Right lobe of liver (tissue), 6 donors: Measurements from ENCODE around the gene POM121L2. TPM values are rescaled to one million over a fixed set of nuclear protein-coding genes. Genes with fewer than 3 reads are reported as not detected.

Experiments
- ATAC-seq, 4 donors: fragments of 200-7000 bp; cut with Tn5 transposase; one replicate each; pipeline ENCODE4 v1.9.1; 2020; ENCODE audit warnings: mild to moderate bottlenecking in 4 of 4, moderate library complexity in 4 of 4
- DNase-seq, 3 donors: peaks; one replicate each; pipeline ENCODE4 v3.0.0-alpha.2; 2020
- H3K27ac ChIP-seq, 3 donors: fragments of 200-600 bp; one replicate each; pipeline ENCODE4 v1.8.0; 2022
- H3K27me3 ChIP-seq, 2 donors: fragments of 200-600 bp; one replicate each; pipeline ENCODE4 v1.8.0; 2022
- H3K36me3 ChIP-seq, 4 donors: fragments of 200-600 bp; sonication (generic) in 1 of 4; one replicate each; pipeline versions ENCODE4 v1.5.1 to v1.8.0; 2017 to 2022; ENCODE audit warnings: control low read depth in 1 of 4
- H3K4me1 ChIP-seq, 4 donors: fragments of 200-600 bp; sonication (generic) in 1 of 4; one replicate each; pipeline versions ENCODE4 v1.5.1 to v1.8.0; 2017 to 2022; ENCODE audit warnings: control low read depth in 1 of 4
- H3K4me3 ChIP-seq, 3 donors: fragments of 200-600 bp; one replicate each; pipeline ENCODE4 v1.8.0; 2022
- H3K9me3 ChIP-seq, 4 donors: fragments of 200-600 bp; sonication (generic) in 1 of 4; one replicate each; pipeline versions ENCODE4 v1.5.1 to v1.8.0; 2017 to 2022; ENCODE audit warnings: control low read depth in 1 of 4
- POLR2A ChIP-seq: fragments of 450-650 bp; IDR thresholded peaks from one replicate; pipeline ENCODE4 v1.6.1; 2017; ENCODE audit warnings: antibody characterized with exemption, mild to moderate bottlenecking
- WGBS: methylation state at CpG from one replicate; pipeline ENCODE4 v1.1.6; 2018; ENCODE audit warnings: low coverage, low lambda C conversion rate; ENCODE audit not compliant: insufficient coverage; ENCODE audit errors: missing lambda C conversion rate; 5-methylcytosine and 5-hydroxymethylcytosine counted together
- intact Hi-C, 2 donors: fragments of 100-400 bp; cut with DNase I; formaldehyde crosslinking; loops; one replicate each; pipeline versions ENCODE4 v1.11.2 to v1.14.1; 2022
- total RNA-seq, 6 experiments: library from RNA; depleted of rRNA in 2 of 6; stranded (reverse); fragments of >200 nt in 2 of 6; fragmentation: NEBNext Ultra II Directional in 3 of 6; extraction: Animal tissue kit (Norgen Biotek cat#: 25700) in 3 of 6; gene quantifications; one replicate each; pipeline versions ENCODE4 v1.1.0 to v1.2.4, GENCODE V29; 2016 to 2023
- TF ChIP-seq, protein P1 (sequence below), 4 donors: fragments of 200-600 bp in 3 of 4; fragments of 450-650 bp in 1 of 4; IDR thresholded peaks; one replicate each; pipeline versions ENCODE4 v1.5.1 to v1.8.0; 2016 to 2022; ENCODE audit warnings: antibody characterized with exemption in 4 of 4, mild to moderate bottlenecking in 2 of 4
- donor health status: DM: no; HTN: yes; CAD: no.
- donor health status: DM: no; HTN: no; CAD: no.
- donor health status: DM: no; HTN: no; CAD: no.
- donor health status: DM: no; HTN: yes; CAD: no.
- donor health status: DM: no; HTN: yes; CAD: no.

The POM121L2 gene
- total RNA-seq, 6 experiments from 2014 or later, result not detected

DNA sequence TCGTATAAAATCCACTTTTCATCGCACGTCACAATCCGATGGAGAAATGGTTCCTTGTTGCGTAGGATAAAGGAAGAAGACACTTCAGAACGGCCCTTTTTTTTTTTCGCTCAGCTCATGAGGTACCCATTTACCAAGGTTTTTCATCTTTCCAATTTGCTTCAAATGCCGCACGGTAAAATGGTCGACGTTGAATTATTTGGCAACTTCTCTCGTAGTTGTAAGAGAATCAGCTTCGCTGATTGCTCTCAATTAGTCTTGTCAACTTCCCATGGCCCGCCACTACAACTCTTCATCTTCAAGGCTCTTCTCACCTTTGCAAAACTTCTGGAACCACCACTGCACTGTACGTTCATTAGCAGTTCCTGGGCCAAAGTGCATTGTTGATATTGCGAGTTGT lies 28.8 kb downstream of the POM121L2 start:
- Histone ChIP-seq H3K4me3 (no peak overlapping the region), H3K4me1 (no peaks in the 10 kb centered on the region), H3K27ac (no peak overlapping the region), H3K36me3 (no peaks in the 10 kb centered on the region), H3K27me3 (peaks cover 4 to 35% of the 10 kb centered on the region in 2 donors), H3K9me3 (no peaks in the 10 kb centered on the region)
- intact Hi-C loops, result no loop called here
- DNase-seq, result no peak
- no peak for ATAC-seq
- 9% methylated on average over 16 of the region's 16 CpGs for WGBS
- TF ChIP-seq, protein P1, sequence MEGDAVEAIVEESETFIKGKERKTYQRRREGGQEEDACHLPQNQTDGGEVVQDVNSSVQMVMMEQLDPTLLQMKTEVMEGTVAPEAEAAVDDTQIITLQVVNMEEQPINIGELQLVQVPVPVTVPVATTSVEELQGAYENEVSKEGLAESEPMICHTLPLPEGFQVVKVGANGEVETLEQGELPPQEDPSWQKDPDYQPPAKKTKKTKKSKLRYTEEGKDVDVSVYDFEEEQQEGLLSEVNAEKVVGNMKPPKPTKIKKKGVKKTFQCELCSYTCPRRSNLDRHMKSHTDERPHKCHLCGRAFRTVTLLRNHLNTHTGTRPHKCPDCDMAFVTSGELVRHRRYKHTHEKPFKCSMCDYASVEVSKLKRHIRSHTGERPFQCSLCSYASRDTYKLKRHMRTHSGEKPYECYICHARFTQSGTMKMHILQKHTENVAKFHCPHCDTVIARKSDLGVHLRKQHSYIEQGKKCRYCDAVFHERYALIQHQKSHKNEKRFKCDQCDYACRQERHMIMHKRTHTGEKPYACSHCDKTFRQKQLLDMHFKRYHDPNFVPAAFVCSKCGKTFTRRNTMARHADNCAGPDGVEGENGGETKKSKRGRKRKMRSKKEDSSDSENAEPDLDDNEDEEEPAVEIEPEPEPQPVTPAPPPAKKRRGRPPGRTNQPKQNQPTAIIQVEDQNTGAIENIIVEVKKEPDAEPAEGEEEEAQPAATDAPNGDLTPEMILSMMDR (IDR thresholded peaks at IDR 0.05), result no peak
- no peak for TF ChIP-seq POLR2A

DNA sequence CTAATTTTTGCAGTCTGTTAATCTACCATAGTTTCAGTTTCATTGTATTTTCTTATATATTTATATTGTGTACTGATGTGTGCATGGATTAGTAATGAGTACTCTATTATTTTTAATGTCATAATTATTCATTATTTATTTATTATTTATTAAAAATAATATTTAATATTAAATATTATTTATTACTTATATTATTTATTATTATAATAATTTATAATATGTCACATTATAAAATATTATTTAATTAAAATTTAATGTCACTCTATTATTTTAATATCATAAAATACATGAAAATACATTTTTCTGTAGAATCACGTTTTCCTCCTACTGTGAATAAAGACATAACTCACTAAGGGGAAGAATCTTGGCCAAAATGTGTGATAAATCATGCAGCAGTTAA lies 30.5 kb downstream of the POM121L2 start:
- Histone ChIP-seq H3K36me3 (no peaks in the 10 kb centered on the region), H3K27me3 (peaks cover 4 to 37% of the 10 kb centered on the region in 2 donors), H3K4me1 (no peaks in the 10 kb centered on the region), H3K4me3 (no peak overlapping the region), H3K9me3 (no peaks in the 10 kb centered on the region), H3K27ac (no peak overlapping the region)
- 39% methylated on average over 1 of the region's 1 CpG for WGBS
- ATAC-seq (no peak), DNase-seq (no peak)
- TF ChIP-seq, protein P1 (IDR thresholded peaks at IDR 0.05), result no peak
- TF ChIP-seq POLR2A, result no peak
- intact Hi-C loops, result no loop called here

DNA sequence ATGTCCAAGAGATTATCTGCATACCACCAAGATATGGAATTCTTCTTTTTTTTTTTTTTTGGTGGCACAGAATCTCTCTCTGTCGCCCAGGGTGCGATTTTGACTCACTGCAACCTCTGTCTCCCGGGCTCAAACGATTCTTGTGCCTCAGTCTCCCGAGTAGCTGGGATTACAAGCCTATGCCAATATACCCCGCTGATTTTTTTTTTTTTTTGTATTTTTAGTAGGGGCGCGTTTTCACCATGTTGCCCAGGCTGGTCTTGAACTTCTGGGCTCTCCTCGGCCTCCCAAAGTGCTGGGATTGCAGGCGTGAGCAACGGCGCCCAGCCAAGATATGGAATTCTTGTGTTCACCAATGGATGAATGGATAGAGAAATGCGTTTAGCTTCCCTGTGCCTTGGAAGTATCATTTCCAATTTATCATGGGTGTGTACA lies 31.0 kb downstream of the POM121L2 start:
- Histone ChIP-seq H3K36me3 (no peaks in the 10 kb centered on the region), H3K27ac (no peak overlapping the region), H3K9me3 (no peaks in the 10 kb centered on the region), H3K4me3 (no peak overlapping the region), H3K27me3 (peaks cover 4 to 41% of the 10 kb centered on the region in 2 donors), H3K4me1 (no peaks in the 10 kb centered on the region)
- 4% methylated on average over 13 of the region's 13 CpGs for WGBS
- TF ChIP-seq POLR2A, result no peak
- TF ChIP-seq, protein P1 (IDR thresholded peaks at IDR 0.05), result no peak
- no peak for ATAC-seq
- intact Hi-C loops, result no loop called here
- no peak for DNase-seq

DNA sequence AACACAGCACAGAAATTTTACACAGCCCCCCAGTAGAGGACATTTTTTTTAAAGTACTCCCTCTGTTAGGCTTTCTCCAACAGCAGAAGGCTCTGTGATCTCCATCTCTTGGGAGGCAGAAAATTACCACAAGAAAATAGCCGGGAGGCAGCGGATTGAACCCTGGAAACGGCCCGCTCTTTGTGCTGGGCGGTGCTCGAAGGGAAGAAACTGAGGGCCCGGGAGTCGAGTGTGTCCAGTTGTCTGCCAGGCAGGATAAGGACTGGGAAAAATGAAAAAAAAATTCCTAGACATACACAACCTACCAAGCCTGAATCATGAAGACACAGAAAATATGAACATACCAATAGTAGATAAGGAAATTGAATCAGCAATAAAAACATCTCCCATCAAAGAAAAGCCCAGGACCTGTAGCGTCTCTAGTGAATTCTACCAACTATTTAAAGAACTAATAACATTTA lies 31.5 kb downstream of the POM121L2 start:
- 7% methylated on average over 9 of the region's 9 CpGs for WGBS
- Histone ChIP-seq H3K27ac (no peak overlapping the region), H3K4me1 (no peaks in the 10 kb centered on the region), H3K4me3 (no peak overlapping the region), H3K36me3 (no peaks in the 10 kb centered on the region), H3K9me3 (no peaks in the 10 kb centered on the region), H3K27me3 (peaks cover 4 to 47% of the 10 kb centered on the region in 2 donors)
- intact Hi-C loops, result no loop called here
- TF ChIP-seq POLR2A, result no peak
- TF ChIP-seq, protein P1 (IDR thresholded peaks at IDR 0.05), result no peak
- ATAC-seq, result no peak
- no peak for DNase-seq

DNA sequence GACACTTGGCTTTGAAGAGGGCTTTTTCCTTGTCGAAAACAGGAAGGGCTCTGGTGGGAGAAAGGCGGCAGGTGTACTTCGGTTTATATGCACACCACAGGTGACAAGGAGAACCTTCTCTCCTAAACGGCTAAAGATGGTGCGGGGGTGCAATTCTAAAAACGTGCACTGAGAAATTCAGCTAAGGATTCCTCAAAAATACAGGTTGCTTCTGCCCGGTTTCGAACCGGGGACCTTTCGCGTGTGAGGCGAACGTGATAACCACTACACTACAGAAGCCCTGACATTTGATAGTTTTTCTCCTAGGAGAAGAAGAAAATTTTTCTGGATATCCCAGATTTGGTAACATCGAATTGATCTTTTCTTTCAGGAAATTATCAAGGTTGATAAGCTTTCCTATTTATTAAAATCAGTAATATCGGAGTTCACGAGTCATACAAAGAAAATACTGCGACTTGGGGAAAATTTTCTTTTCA lies 32.0 kb downstream of the POM121L2 start:
- DNase-seq (no peak), ATAC-seq (peak in 3 of 4 donors; percentile 27 to 53 (median 39))
- H3K4me1 ChIP-seq, result no peaks in the 10 kb centered on the region
- no peaks in the 10 kb centered on the region for H3K36me3 ChIP-seq
- WGBS, result 2% methylated on average over 17 of the region's 17 CpGs
- no peak overlapping the region for H3K27ac ChIP-seq
- intact Hi-C loops, result no loop called here
- no peaks in the 10 kb centered on the region for H3K9me3 ChIP-seq
- H3K4me3 ChIP-seq, result no peak overlapping the region
- H3K27me3 ChIP-seq, result peaks cover 4 to 52% of the 10 kb centered on the region in 2 donors
- no peak for TF ChIP-seq POLR2A
- TF ChIP-seq, protein P1 (IDR thresholded peaks at IDR 0.05), result no peak
